Smooth muscle cell (in vitro differentiated cells): ENCODE data around the gene TRIM66. TPM values are rescaled to one million over a fixed set of nuclear protein-coding genes. Genes with fewer than 3 reads are reported as not detected.

Source experiments
- DNase-seq: peaks from one replicate; lab custom pipeline; 2025; ENCODE audit not compliant: unreplicated experiment; lab: John Stamatoyannopoulos, UW
- H2AFZ ChIP-seq: fragments of 200-600 bp; sonication (generic); 2 replicates; pipeline ENCODE4 v1.6.0; 2016; ENCODE audit warnings: antibody characterized with exemption, low read depth, mild to moderate bottlenecking
- H3F3A ChIP-seq: fragments of 200-600 bp; sonication (generic); 2 replicates; pipeline ENCODE4 v1.6.0; 2017; ENCODE audit warnings: antibody characterized with exemption, low read depth
- H3K27ac ChIP-seq: fragments of 200-600 bp; sonication (generic); 2 replicates; pipeline ENCODE4 v1.5.1; 2016; ENCODE audit warnings: low read depth, mild to moderate bottlenecking
- H3K27me3 ChIP-seq: fragments of 200-600 bp; sonication (generic); 2 replicates; pipeline ENCODE4 v1.6.1; 2016; ENCODE audit warnings: low read depth, mild to moderate bottlenecking
- H3K36me3 ChIP-seq: fragments of 200-600 bp; sonication (generic); 2 replicates; pipeline ENCODE4 v1.5.1; 2016; ENCODE audit warnings: low read depth
- H3K4me1 ChIP-seq: fragments of 200-600 bp; sonication (generic); 2 replicates; pipeline ENCODE4 v1.5.1; 2016; ENCODE audit warnings: low read depth
- H3K4me2 ChIP-seq: fragments of 200-600 bp; sonication (generic); 2 replicates; pipeline ENCODE4 v1.6.0; 2016; ENCODE audit warnings: mild to moderate bottlenecking
- H3K4me3 ChIP-seq: fragments of 200-600 bp; sonication (generic); 2 replicates; pipeline ENCODE4 v1.5.1; 2016; ENCODE audit warnings: mild to moderate bottlenecking
- H3K79me2 ChIP-seq: fragments of 200-600 bp; sonication (generic); 2 replicates; pipeline ENCODE4 v1.6.0; 2016; ENCODE audit warnings: low read depth, mild to moderate bottlenecking
- H3K9ac ChIP-seq: fragments of 200-600 bp; sonication (generic); 2 replicates; pipeline ENCODE4 v1.6.0; 2016; ENCODE audit warnings: low read depth
- H3K9me3 ChIP-seq: fragments of 200-600 bp; sonication (generic); replicated peaks from 2 replicates; pipeline ENCODE4 v1.5.1; 2016; ENCODE audit warnings: low read depth
- H4K20me1 ChIP-seq: fragments of 200-600 bp; sonication (generic); 2 replicates; pipeline ENCODE4 v1.6.0; 2016; ENCODE audit warnings: low read depth
- WGBS: methylation state at CpG from one replicate; pipeline ENCODE4 v1.1.7; 2016; ENCODE audit warnings: low lambda C conversion rate; 5-methylcytosine and 5-hydroxymethylcytosine counted together
- polyA plus RNA-seq: library from polyadenylated mRNA; unstranded; fragments of >200 nt; fragmentation: Nextera tagmentation; extraction: Ambion mirVana; gene quantifications from 2 replicates; pipeline ENCODE4 v1.2.1, GENCODE V29; 2016
- total RNA-seq: library from RNA; depleted of rRNA; stranded (reverse); fragments of >200 nt; gene quantifications from 2 replicates; pipeline ENCODE4 v1.2.3, GENCODE V29; 2014
- TF ChIP-seq, protein P1 (sequence below): fragments of 200-600 bp; sonication (generic); IDR thresholded peaks from 2 replicates; pipeline ENCODE4 v1.5.1; 2017; ENCODE audit warnings: borderline replicate concordance, mild to moderate bottlenecking, antibody characterized with exemption; ENCODE audit not compliant: insufficient read depth, poor library complexity, severe bottlenecking

Gene TRIM66
- total and polyA plus RNA-seq, 2 experiments from 2014 or later = 0.24 to 5.8 TPM

DNA sequence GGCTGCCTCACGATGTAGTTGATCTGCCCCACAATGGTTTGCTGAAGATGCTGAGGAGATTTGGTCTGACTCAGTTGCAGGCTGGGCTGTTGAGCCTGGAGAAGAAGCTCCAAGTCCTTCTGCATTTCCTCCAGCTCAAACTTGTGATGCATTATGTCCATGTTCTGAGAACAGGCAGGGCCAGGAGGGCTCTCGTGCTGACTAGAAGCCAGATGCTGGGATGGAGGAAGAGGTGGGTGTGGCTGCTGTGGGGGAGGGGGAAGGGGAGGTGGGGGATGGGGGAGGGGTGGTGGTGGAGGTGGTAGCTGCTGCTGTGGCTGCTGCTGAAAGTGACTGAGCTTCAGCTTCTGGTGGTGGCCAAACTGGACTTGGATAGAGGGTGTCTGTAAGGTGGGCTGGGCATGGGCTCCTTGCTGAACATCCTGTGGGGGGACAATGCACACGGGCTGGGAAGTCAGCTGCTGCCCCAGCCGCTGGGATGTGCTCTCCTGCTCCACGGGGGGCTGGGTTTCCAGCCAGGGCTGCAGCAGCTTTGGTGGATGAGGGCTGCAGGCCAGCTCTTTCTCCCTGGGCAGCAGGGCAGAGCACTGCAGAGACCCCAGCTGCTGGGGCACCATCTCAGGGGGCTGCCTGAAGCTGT, 42.1 kb downstream of the TRIM66 start:
- TF ChIP-seq, protein P1, sequence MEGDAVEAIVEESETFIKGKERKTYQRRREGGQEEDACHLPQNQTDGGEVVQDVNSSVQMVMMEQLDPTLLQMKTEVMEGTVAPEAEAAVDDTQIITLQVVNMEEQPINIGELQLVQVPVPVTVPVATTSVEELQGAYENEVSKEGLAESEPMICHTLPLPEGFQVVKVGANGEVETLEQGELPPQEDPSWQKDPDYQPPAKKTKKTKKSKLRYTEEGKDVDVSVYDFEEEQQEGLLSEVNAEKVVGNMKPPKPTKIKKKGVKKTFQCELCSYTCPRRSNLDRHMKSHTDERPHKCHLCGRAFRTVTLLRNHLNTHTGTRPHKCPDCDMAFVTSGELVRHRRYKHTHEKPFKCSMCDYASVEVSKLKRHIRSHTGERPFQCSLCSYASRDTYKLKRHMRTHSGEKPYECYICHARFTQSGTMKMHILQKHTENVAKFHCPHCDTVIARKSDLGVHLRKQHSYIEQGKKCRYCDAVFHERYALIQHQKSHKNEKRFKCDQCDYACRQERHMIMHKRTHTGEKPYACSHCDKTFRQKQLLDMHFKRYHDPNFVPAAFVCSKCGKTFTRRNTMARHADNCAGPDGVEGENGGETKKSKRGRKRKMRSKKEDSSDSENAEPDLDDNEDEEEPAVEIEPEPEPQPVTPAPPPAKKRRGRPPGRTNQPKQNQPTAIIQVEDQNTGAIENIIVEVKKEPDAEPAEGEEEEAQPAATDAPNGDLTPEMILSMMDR = no peak
- DNase-seq = no peak
- H3K9me3 ChIP-seq = no peaks in the 10 kb centered on the region
- WGBS = 67% methylated on average over 5 of the region's 5 CpGs
- H4K20me1 ChIP-seq = no peaks in the 10 kb centered on the region
- H2AFZ ChIP-seq = no peak overlapping the region
- no peak overlapping the region for H3K4me3 ChIP-seq
- H3K9ac ChIP-seq = no peak overlapping the region
- no peaks in the 10 kb centered on the region for H3K27me3 ChIP-seq
- no peaks in the 10 kb centered on the region for H3F3A ChIP-seq
- H3K79me2 ChIP-seq = no peaks in the 10 kb centered on the region
- no peak overlapping the region for H3K27ac ChIP-seq
- H3K4me1 ChIP-seq = peaks cover 8% of the 10 kb centered on the region
- H3K4me2 ChIP-seq = no peak overlapping the region
- H3K36me3 ChIP-seq = no peaks in the 10 kb centered on the region

DNA sequence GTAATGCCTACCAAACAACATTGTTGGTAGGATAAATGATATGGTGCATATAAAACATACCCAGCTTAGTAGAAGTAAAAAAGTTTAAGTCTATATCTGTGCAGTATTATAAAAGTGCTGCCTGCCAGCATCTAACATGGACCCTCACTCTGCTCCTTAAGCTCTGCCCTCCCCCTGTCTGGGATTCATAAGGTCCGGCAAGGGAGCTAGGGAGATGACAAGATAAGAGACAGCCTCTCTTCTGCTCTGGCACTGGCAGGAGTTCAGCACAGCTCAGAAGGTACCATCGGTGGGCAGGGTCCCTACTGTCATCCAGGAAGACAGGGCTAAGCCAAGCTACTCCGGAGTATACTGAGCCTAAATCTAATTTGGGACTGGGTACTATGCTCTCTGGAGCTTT, 42.8 kb downstream of the TRIM66 start:
- DNase-seq = no peak
- Histone ChIP-seq H3K4me2 (no peak overlapping the region), H3K4me1 (peaks cover 8% of the 10 kb centered on the region)

DNA sequence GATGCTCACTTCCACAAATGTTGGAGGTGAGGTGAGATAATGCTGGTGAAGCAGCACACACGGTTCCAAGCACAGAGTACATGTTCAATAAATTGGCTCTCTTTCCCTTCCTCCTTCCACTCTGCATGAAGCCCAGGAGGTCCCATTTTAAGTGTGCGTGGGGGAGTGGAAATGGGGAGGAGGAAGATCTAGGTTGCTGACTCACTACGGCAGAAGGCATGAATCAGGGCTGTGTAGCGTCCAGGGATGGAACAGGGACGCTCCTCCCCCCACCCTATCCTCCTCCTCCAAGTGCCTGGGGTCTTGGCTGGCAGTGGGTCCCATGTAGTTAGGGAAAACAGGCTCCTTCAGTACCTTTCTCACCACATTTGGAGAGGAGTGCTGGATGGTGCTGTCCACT, 44.2 kb downstream of the TRIM66 start:
- H3K27ac ChIP-seq = no peak overlapping the region
- H3F3A ChIP-seq = no peaks in the 10 kb centered on the region
- 62% methylated on average over 5 of the region's 5 CpGs for WGBS
- no peak overlapping the region for H2AFZ ChIP-seq
- TF ChIP-seq, protein P1 = no peak
- no peaks in the 10 kb centered on the region for H3K27me3 ChIP-seq
- no peak overlapping the region for H3K9ac ChIP-seq
- H3K79me2 ChIP-seq = no peaks in the 10 kb centered on the region
- no peaks in the 10 kb centered on the region for H3K9me3 ChIP-seq
- H3K36me3 ChIP-seq = no peaks in the 10 kb centered on the region
- H3K4me2 ChIP-seq = no peak overlapping the region
- H4K20me1 ChIP-seq = no peaks in the 10 kb centered on the region
- peaks cover 8% of the 10 kb centered on the region for H3K4me1 ChIP-seq
- no peak overlapping the region for H3K4me3 ChIP-seq
- no peak for DNase-seq

More for the DNA sequence above, 42.8 kb downstream of the TRIM66 start:
- no peaks in the 10 kb centered on the region for H3K27me3 ChIP-seq
- TF ChIP-seq, protein P1 = no peak
- H3K36me3 ChIP-seq = no peaks in the 10 kb centered on the region
- H3K79me2 ChIP-seq = no peaks in the 10 kb centered on the region
- H3K4me3 ChIP-seq = no peak overlapping the region
- H3F3A ChIP-seq = no peaks in the 10 kb centered on the region
- no peak overlapping the region for H3K27ac ChIP-seq
- H4K20me1 ChIP-seq = no peaks in the 10 kb centered on the region
- H2AFZ ChIP-seq = no peak overlapping the region
- H3K9ac ChIP-seq = no peak overlapping the region
- WGBS = 80% methylated on average over 3 of the region's 3 CpGs
- H3K9me3 ChIP-seq = no peaks in the 10 kb centered on the region

DNA sequence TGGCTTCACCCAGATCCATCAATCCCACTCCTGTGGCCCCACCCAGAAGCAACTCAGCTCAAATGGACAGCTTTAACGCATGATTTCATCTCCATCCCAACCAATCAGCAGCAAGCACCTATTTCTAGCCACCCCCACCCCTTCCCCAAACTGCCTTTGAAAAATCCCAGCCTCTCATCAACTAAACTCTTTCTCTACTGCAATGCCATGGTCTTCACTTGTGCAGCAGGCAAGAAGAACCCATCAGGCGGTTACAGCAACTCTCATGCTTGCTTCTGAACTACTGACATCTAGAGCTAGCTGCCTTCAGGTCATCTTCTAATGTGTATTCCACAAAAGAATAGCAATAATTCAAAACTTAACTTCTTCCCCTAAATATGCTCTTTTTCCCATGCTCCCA, 46.3 kb downstream of the TRIM66 start:
- DNase-seq = no peak
- Histone ChIP-seq H3K4me1 (peaks cover 8% of the 10 kb centered on the region), H3K9me3 (no peaks in the 10 kb centered on the region), H3K27ac (no peak overlapping the region), H3K27me3 (no peaks in the 10 kb centered on the region), H3K36me3 (no peaks in the 10 kb centered on the region), H3K4me2 (no peak overlapping the region), H2AFZ (no peak overlapping the region), H3F3A (no peaks in the 10 kb centered on the region), H4K20me1 (no peaks in the 10 kb centered on the region), H3K4me3 (no peak overlapping the region), H3K79me2 (no peaks in the 10 kb centered on the region), H3K9ac (no peak overlapping the region)
- 95% methylated on average over 2 of the region's 2 CpGs for WGBS
- TF ChIP-seq, protein P1 = no peak
